Right lobe of liver (tissue), 6 donors: ENCODE measurements around the gene DUSP7. TPM values are rescaled to one million over a fixed set of nuclear protein-coding genes. Genes with fewer than 3 reads are reported as not detected.
A peak's percentile ranks its signal among the peaks of the same experiment; 100 is the strongest.

Experiments
- ATAC-seq, 4 donors: fragments of 200-7000 bp; cut with Tn5 transposase; one replicate each; pipeline ENCODE4 v1.9.1; 2020; ENCODE audit warnings: mild to moderate bottlenecking in 4 of 4, moderate library complexity in 4 of 4
- DNase-seq, 3 donors: peaks; one replicate each; pipeline ENCODE4 v3.0.0-alpha.2; 2020
- H3K27ac ChIP-seq, 3 donors: fragments of 200-600 bp; one replicate each; pipeline ENCODE4 v1.8.0; 2022
- H3K27me3 ChIP-seq, 2 donors: fragments of 200-600 bp; one replicate each; pipeline ENCODE4 v1.8.0; 2022
- H3K36me3 ChIP-seq, 4 donors: fragments of 200-600 bp; sonication (generic) in 1 of 4; one replicate each; pipeline versions ENCODE4 v1.5.1 to v1.8.0; 2017 to 2022; ENCODE audit warnings: control low read depth in 1 of 4
- H3K4me1 ChIP-seq, 4 donors: fragments of 200-600 bp; sonication (generic) in 1 of 4; one replicate each; pipeline versions ENCODE4 v1.5.1 to v1.8.0; 2017 to 2022; ENCODE audit warnings: control low read depth in 1 of 4
- H3K4me3 ChIP-seq, 3 donors: fragments of 200-600 bp; one replicate each; pipeline ENCODE4 v1.8.0; 2022
- H3K9me3 ChIP-seq, 4 donors: fragments of 200-600 bp; sonication (generic) in 1 of 4; one replicate each; pipeline versions ENCODE4 v1.5.1 to v1.8.0; 2017 to 2022; ENCODE audit warnings: control low read depth in 1 of 4
- CTCF ChIP-seq, 4 donors: fragments of 200-600 bp in 3 of 4; fragments of 450-650 bp in 1 of 4; IDR thresholded peaks; one replicate each; pipeline versions ENCODE4 v1.5.1 to v1.8.0; 2016 to 2022; ENCODE audit warnings: antibody characterized with exemption in 4 of 4, mild to moderate bottlenecking in 2 of 4
- POLR2A ChIP-seq: fragments of 450-650 bp; IDR thresholded peaks from one replicate; pipeline ENCODE4 v1.6.1; 2017; ENCODE audit warnings: antibody characterized with exemption, mild to moderate bottlenecking
- WGBS: methylation state at CpG from one replicate; pipeline ENCODE4 v1.1.6; 2018; ENCODE audit warnings: low coverage, low lambda C conversion rate; ENCODE audit not compliant: insufficient coverage; ENCODE audit errors: missing lambda C conversion rate; 5-methylcytosine and 5-hydroxymethylcytosine counted together
- intact Hi-C, 2 donors: fragments of 100-400 bp; cut with DNase I; formaldehyde crosslinking; loops; one replicate each; pipeline versions ENCODE4 v1.11.2 to v1.14.1; 2022
- long read RNA-seq: library from polyadenylated mRNA; unstranded; transcript quantifications from one replicate; pipeline ENCODE4 v2.0.0, GENCODE V29; 2019
- total RNA-seq, 6 experiments: library from RNA; depleted of rRNA in 2 of 6; stranded (reverse); fragments of >200 nt in 2 of 6; fragmentation: NEBNext Ultra II Directional in 3 of 6; extraction: Animal tissue kit (Norgen Biotek cat#: 25700) in 3 of 6; gene quantifications; one replicate each; pipeline versions ENCODE4 v1.1.0 to v1.2.4, GENCODE V29; 2016 to 2023
- donor health status: DM: no; HTN: yes; CAD: no.
- donor health status: DM: no; HTN: no; CAD: no.
- donor health status: DM: no; HTN: no; CAD: no.
- donor health status: DM: no; HTN: yes; CAD: no.
- donor health status: DM: no; HTN: yes; CAD: no.

The DUSP7 gene
- total RNA-seq = 1 to 10 TPM; 3.0 to 4.2 (median 3.5) TPM
- long read RNA-seq = 0 reads

GRCh38 chr3:52056521-52056967, at the start of gene DUSP7:
DUSP7 (minus strand) TSS chr3:52056571; CDS start chr3:52056366, 205 bp downstream.
- Histone ChIP-seq H3K9me3 (no peaks in the 10 kb centered on the region), H3K36me3 (no peaks in the 10 kb centered on the region), H3K4me1 (peaks cover 0 to 15% (median 2%) of the 10 kb centered on the region in 4 donors), H3K27ac (peak within 1 kb of the TSS; percentile 64 to 79 (median 66)), H3K27me3 (no peaks in the 10 kb centered on the region), H3K4me3 (peak within 1 kb of the TSS; percentile 57 to 66 (median 62))
- DNase-seq (peak; percentile 77 to 82 (median 79)), ATAC-seq (peak; percentile 50 to 63 (median 52))
- intact Hi-C loops = no loop called here
- TF ChIP-seq CTCF (IDR thresholded peaks at IDR 0.05) (no peak), POLR2A (no peak)
- WGBS = 0% methylated on average over 2 of the region's 51 CpGs

- no peak for TF ChIP-seq POLR2A
- TF ChIP-seq CTCF (IDR thresholded peaks at IDR 0.05) = no peak
- no peak overlapping the region for H3K4me3 ChIP-seq
- 80% methylated on average over 5 of the region's 10 CpGs for WGBS
- no peaks in the 10 kb centered on the region for H3K36me3 ChIP-seq
- intact Hi-C loops = no loop called here
- ATAC-seq (peak; percentile 73 to 82 (median 80)), DNase-seq (peak in 1 of 3 donors; percentile 48)
- peaks cover 0 to 12% (median 6%) of the 10 kb centered on the region in 4 donors for H3K4me1 ChIP-seq
- H3K27me3 ChIP-seq = no peaks in the 10 kb centered on the region
- H3K9me3 ChIP-seq = no peaks in the 10 kb centered on the region
- H3K27ac ChIP-seq = peak overlapping the region in 2 of 3 donors; percentile 31 to 54
Measured at GRCh38 chr3:52104684-52105640, 48.6 kb upstream of the DUSP7 start.

GRCh38 chr3:52102934-52103333, 46.6 kb upstream of the DUSP7 start:
- Histone ChIP-seq H3K9me3 (no peaks in the 10 kb centered on the region), H3K27me3 (no peaks in the 10 kb centered on the region), H3K36me3 (no peaks in the 10 kb centered on the region), H3K27ac (peak overlapping the region in 2 of 3 donors; percentile 35 to 45), H3K4me3 (no peak overlapping the region), H3K4me1 (peaks cover 0 to 12% (median 6%) of the 10 kb centered on the region in 4 donors)
- DNase-seq (no peak), ATAC-seq (peak in 3 of 4 donors; percentile 33 to 79 (median 54))
- intact Hi-C loops = no loop called here
- TF ChIP-seq POLR2A (no peak), CTCF (IDR thresholded peaks at IDR 0.05) (no peak)
- WGBS = 26% methylated on average over 4 of the region's 4 CpGs

GRCh38 chr3:52099001-52099401, 42.6 kb upstream of the DUSP7 start:
- ATAC-seq (peak in 2 of 4 donors; percentile 71 to 87), DNase-seq (peak in 2 of 3 donors; percentile 22 to 68)
- Histone ChIP-seq H3K4me1 (no peaks in the 10 kb centered on the region), H3K27me3 (no peaks in the 10 kb centered on the region), H3K9me3 (no peaks in the 10 kb centered on the region), H3K4me3 (no peak overlapping the region), H3K27ac (no peak overlapping the region), H3K36me3 (no peaks in the 10 kb centered on the region)
- intact Hi-C loops = no loop called here
- WGBS = 57% methylated on average over 2 of the region's 3 CpGs
- TF ChIP-seq POLR2A (no peak), CTCF (IDR thresholded peaks at IDR 0.05) (no peak)
